GM12873 (cell line): ENCODE results near the gene CUL9.

ENCODE experiments used
- TF ChIP-seq, protein P1 (sequence below): IDR thresholded peaks from 2 replicates; pipeline ENCODE4 v1.5.1; 2012; ENCODE audit warnings: low read depth, mild to moderate bottlenecking, moderate library complexity, low read length, control low read depth; ENCODE audit not compliant: insufficient read depth; ENCODE audit errors: missing control alignments

CUL9 gene

DNA sequence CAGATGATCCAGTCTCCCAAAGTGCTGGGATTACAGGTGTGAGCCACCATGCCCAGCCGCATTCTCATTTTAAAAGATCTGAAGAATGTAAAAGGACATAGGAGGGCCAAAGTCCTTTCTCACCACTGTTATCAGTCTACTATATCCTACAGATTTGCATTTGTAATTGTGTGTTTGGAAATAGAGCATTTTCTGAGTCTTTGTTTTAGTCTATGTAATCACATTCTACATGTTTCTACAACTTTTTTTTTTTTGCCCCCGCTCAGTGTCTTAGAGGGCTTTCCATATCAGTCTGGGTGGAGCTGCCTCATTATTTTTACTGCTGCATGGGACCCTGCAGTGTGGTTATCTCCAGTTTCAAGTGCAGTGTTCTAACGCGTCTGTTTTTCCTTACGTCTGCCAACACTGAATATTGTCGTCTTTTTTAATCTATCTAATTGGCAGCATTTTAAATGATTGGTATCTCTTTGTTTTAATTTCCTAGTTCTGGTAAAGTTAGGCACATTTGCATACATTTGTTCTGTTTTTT, 7.8 kb downstream of the CUL9 start:
- TF ChIP-seq, protein P1, sequence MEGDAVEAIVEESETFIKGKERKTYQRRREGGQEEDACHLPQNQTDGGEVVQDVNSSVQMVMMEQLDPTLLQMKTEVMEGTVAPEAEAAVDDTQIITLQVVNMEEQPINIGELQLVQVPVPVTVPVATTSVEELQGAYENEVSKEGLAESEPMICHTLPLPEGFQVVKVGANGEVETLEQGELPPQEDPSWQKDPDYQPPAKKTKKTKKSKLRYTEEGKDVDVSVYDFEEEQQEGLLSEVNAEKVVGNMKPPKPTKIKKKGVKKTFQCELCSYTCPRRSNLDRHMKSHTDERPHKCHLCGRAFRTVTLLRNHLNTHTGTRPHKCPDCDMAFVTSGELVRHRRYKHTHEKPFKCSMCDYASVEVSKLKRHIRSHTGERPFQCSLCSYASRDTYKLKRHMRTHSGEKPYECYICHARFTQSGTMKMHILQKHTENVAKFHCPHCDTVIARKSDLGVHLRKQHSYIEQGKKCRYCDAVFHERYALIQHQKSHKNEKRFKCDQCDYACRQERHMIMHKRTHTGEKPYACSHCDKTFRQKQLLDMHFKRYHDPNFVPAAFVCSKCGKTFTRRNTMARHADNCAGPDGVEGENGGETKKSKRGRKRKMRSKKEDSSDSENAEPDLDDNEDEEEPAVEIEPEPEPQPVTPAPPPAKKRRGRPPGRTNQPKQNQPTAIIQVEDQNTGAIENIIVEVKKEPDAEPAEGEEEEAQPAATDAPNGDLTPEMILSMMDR = no peak

DNA sequence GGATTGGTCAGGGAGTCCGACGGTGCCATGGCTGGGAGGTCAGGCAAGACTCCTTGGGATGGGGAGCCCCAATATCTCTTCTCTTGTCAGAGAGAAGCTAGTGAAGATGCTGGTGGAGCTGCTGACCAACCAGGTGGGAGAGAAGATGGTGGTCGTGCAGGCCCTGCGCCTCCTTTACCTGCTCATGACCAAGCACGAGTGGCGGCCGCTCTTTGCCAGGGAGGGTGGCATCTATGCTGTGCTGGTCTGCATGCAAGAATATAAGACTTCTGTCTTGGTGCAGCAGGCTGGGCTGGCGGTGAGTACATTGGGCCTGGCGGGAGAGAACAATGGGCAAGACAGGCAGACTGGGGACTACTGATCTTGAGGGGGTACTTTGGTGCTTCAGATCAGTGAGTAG, 10.9 kb downstream of the CUL9 start:
- TF ChIP-seq, protein P1 = no peak

DNA sequence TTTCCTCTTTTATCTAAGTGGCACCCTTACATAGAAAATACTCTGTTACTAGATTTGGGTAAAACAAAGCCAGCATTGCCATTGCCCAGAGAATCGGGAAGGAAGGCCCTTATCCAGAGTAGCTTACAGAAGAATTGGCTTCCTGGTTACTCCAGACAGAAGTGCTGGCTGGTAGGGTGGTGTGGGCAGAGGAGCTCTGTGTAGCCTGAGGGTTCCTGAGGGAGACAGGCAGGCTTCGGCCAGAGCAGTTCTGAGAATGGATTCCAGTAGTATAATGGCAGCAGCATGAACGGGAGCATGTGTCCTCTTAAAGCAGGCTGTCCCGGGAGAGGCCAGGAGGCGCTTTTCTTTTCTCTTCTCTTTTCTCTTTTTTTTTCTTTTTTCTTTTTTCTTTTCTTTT, 11.9 kb downstream of the CUL9 start:
- TF ChIP-seq, protein P1 = no peak

DNA sequence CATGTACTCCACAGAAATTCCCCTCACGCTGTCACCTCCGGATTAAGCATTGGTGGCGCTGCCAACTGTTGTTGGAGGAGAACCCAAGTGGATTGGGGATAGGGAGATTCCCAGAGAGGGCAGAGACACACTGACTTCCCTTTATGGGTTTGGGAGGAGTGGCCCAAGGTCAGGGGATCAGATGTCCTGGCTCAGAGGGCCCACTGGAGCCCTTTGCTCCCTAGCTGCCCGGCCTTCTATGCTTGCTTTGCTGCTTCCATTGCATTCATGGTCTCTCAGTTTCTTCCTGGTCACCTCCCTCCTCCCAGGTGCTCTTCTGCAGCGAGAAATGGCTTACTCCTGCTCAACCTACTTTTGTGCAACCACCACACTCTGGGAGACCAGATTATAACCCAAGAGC, 14.3 kb downstream of the CUL9 start:
- TF ChIP-seq, protein P1 = no peak

DNA sequence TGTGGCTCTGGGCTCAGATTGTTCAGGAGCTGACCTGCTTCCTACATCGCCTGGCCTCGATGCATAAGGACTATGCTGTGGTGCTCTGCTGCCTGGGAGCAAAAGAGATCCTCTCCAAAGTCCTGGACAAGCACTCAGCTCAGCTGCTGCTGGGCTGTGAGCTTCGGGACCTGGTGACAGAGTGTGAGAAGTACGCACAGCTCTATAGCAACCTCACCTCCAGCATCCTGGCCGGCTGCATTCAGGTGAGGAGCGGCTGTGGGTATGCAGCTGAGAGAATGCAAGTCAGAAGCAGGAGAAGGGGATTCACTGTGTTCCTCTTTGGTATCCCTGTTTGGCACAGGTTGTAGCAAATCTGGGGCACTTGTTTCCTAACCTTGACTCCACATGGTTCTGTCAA, 17.9 kb downstream of the CUL9 start:
- TF ChIP-seq, protein P1 = no peak

DNA sequence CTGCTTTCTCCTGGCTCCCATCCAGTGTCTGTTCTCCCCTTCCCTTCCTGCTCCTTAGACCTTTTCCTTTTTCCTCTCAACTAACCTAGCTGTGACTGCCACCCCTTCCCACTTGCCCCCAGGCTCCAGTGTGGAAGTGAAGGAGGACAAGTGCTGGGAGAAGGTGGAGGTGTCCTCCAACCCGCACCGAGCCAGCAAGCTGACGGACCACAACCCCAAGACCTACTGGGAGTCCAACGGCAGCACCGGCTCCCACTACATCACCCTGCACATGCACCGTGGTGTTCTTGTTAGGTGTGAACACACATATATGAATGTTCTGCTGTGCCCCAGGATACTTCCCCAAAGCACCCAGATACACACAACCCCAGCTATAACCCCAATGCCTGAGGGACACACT, 18.5 kb downstream of the CUL9 start:
- TF ChIP-seq, protein P1 = no peak

DNA sequence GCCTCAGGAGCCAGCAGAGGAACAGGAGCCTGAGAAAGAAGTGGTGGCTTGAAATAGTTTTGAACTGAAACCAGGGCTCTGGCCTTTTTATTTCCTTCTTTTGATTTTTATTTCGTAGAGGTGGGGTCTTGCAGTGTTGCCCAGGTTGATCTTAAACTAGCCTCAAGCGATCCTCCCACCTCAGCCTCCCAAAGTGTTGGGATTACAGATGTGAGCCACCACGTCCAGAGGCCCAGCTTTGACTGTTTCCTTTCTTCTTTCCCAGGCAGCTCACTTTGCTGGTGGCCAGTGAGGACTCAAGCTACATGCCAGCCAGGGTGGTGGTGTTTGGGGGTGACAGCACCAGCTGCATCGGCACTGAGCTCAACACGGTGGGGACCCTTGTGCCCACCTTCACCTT, 20.5 kb downstream of the CUL9 start:
- TF ChIP-seq, protein P1 = no peak
